SK-N-SH (cell line): ENCODE results near the gene ACSL1. TPM values are rescaled to one million over a fixed set of nuclear protein-coding genes. Genes with fewer than 3 reads are reported as not detected.

ENCODE experiments used
- CTCF ChIA-PET: fragments of 300-600, 350-600 bp; formaldehyde crosslinking; extraction: SDS; loops from one replicate; lab custom pipeline; 2021; lab: Yijun Ruan, JAX
- POLR2A ChIA-PET: fragments of 350-600 bp; sonication (Branson Sonifier 250); formaldehyde crosslinking; extraction: SDS; loops from one replicate; lab custom pipeline; 2020; ENCODE audit warnings: antibody characterized with exemption, inconsistent platforms; lab: Yijun Ruan, JAX
- DNase-seq: peaks from one replicate; pipeline ENCODE4 v3.0.0; 2012
- H2AFZ ChIP-seq: fragments of 200-600 bp; sonication (generic); 2 replicates; pipeline ENCODE4 v1.8.1; 2016; ENCODE audit warnings: antibody characterized with exemption, mild to moderate bottlenecking, low read depth
- H3F3A ChIP-seq: fragments of 200-600 bp; sonication (generic); replicated peaks from 2 replicates; pipeline ENCODE3; 2016; ENCODE audit warnings: antibody characterized with exemption, mild to moderate bottlenecking; ENCODE audit not compliant: insufficient read depth
- H3K27ac ChIP-seq, 2 experiments: fragments of 200-500 bp in 1 of 2; fragments of 200-600 bp in 1 of 2; sonication (Bioruptor generic) in 1 of 2; sonication (generic), shearing (Covaris generic) in 1 of 2; 2 replicates each; pipeline versions ENCODE4 v1.5.1 to v1.6.1; 2014 to 2016; ENCODE audit warnings: low read depth in 2 of 2, inconsistent platforms in 1 of 2, low read length in 1 of 2, mild to moderate bottlenecking in 1 of 2, mixed read lengths in 1 of 2
- H3K27me3 ChIP-seq: fragments of 200-600 bp; sonication (generic), shearing (Covaris generic); 2 replicates; pipeline ENCODE4 v1.6.1; 2016; ENCODE audit warnings: mixed run types; ENCODE audit not compliant: insufficient read depth
- H3K36me3 ChIP-seq, 2 experiments: fragments of 200-500 bp in 1 of 2; fragments of 200-600 bp in 1 of 2; sonication (Bioruptor generic) in 1 of 2; sonication (generic) in 1 of 2; replicated peaks in 1 of 2; 2 replicates each; pipeline versions ENCODE3 to v1.5.1; 2014 to 2016; ENCODE audit warnings: low read length in 1 of 2, mild to moderate bottlenecking in 1 of 2; ENCODE audit not compliant: insufficient read depth in 2 of 2, control insufficient read depth in 1 of 2
- H3K4me1 ChIP-seq, 2 experiments: fragments of 200-500 bp in 1 of 2; fragments of 200-600 bp in 1 of 2; sonication (Bioruptor generic) in 1 of 2; sonication (generic), shearing (Covaris generic) in 1 of 2; 2 replicates each; pipeline versions ENCODE4 v1.5.1 to v1.6.1; 2014 to 2016; ENCODE audit warnings: low read depth in 1 of 2, low read length in 1 of 2, mixed run types in 1 of 2; ENCODE audit not compliant: insufficient read depth in 2 of 2, control insufficient read depth in 1 of 2
- H3K4me2 ChIP-seq: fragments of 200-600 bp; sonication (generic), shearing (Covaris generic); 2 replicates; pipeline ENCODE4 v1.6.1; 2017; ENCODE audit warnings: mixed run types
- H3K4me3 ChIP-seq, 2 experiments: fragments of 200-500 bp in 1 of 2; fragments of 200-600 bp in 1 of 2; sonication (Bioruptor generic) in 1 of 2; sonication (generic), shearing (Covaris generic) in 1 of 2; 2 replicates each; pipeline versions ENCODE4 v1.5.1 to v1.8.1; 2014 to 2016; ENCODE audit warnings: low read depth in 2 of 2, inconsistent platforms in 1 of 2, low read length in 1 of 2, mild to moderate bottlenecking in 1 of 2, mixed read lengths in 1 of 2, moderate library complexity in 1 of 2
- H3K79me2 ChIP-seq: fragments of 200-600 bp; sonication (generic); 2 replicates; pipeline ENCODE4 v1.8.1; 2017; ENCODE audit warnings: mild to moderate bottlenecking; ENCODE audit not compliant: insufficient read depth
- H3K9ac ChIP-seq: fragments of 200-600 bp; sonication (generic); 2 replicates; pipeline ENCODE4 v1.6.1; 2017; ENCODE audit warnings: mixed run types
- H3K9me2 ChIP-seq: fragments of 200-600 bp; sonication (generic); 2 replicates; pipeline ENCODE4 v1.6.1; 2017; ENCODE audit warnings: mixed run types
- H3K9me3 ChIP-seq: fragments of 200-600 bp; sonication (generic); 2 replicates; pipeline ENCODE4 v1.6.1; 2017; ENCODE audit warnings: mixed run types, mild to moderate bottlenecking, moderate library complexity
- H4K20me1 ChIP-seq: fragments of 200-600 bp; sonication (generic); 2 replicates; pipeline ENCODE4 v1.6.1; 2017; ENCODE audit warnings: mild to moderate bottlenecking, mixed run types; ENCODE audit not compliant: insufficient read depth
- CHD2 ChIP-seq: fragments of 150-350 bp; IDR thresholded peaks from 2 replicates; pipeline ENCODE4 v1.6.1; 2018; ENCODE audit warnings: low read length; ENCODE audit not compliant: partially characterized antibody
- EP300 ChIP-seq, 2 experiments: IDR thresholded peaks; 2 replicates each; pipeline versions ENCODE4 v1.4.0 to v1.6.1; 2012; ENCODE audit warnings: borderline replicate concordance in 1 of 2, low read depth in 1 of 2, low read length in 1 of 2
- EZH2phosphoT487 ChIP-seq: fragments of 200-600 bp; sonication (generic); IDR thresholded peaks from 2 replicates; pipeline ENCODE4 v1.6.1; 2017; ENCODE audit warnings: low read depth, mixed run types, mild to moderate bottlenecking, antibody characterized with exemption, moderate library complexity, borderline replicate concordance
- FOSL2 ChIP-seq: IDR thresholded peaks from 2 replicates; pipeline ENCODE4 v1.4.0; 2012; ENCODE audit warnings: low read depth, mild to moderate bottlenecking, moderate library complexity, borderline replicate concordance
- FOXM1 ChIP-seq: IDR thresholded peaks from 2 replicates; pipeline ENCODE4 v1.4.0; 2012; ENCODE audit warnings: low read depth, mild to moderate bottlenecking
- JUND ChIP-seq: IDR thresholded peaks from 2 replicates; pipeline ENCODE4 v1.4.0; 2012
- MAX ChIP-seq: IDR thresholded peaks from 2 replicates; pipeline ENCODE4 v1.4.0; 2012; ENCODE audit warnings: low read depth
- MEF2A ChIP-seq: IDR thresholded peaks from 2 replicates; pipeline ENCODE4 v1.4.0; 2012; ENCODE audit warnings: low read depth, borderline replicate concordance
- MXI1 ChIP-seq: IDR thresholded peaks from 2 replicates; pipeline ENCODE4 v1.6.1; 2012; ENCODE audit warnings: mild to moderate bottlenecking, low read depth, low read length, improper control_type of control experiment
- NFIC ChIP-seq: IDR thresholded peaks from 2 replicates; pipeline ENCODE4 v1.4.0; 2012; ENCODE audit warnings: borderline replicate concordance
- NRF1 ChIP-seq: IDR thresholded peaks from 2 replicates; pipeline ENCODE4 v1.6.1; 2012; ENCODE audit warnings: low read depth, mild to moderate bottlenecking, low read length
- POLR2AphosphoS5 ChIP-seq: IDR thresholded peaks from 2 replicates; pipeline ENCODE4 v1.6.1; 2012; ENCODE audit warnings: low read depth, low read length
- REST ChIP-seq: IDR thresholded peaks from 2 replicates; pipeline ENCODE4 v1.6.1; 2012; ENCODE audit warnings: mild to moderate bottlenecking, low read depth, low read length, moderate library complexity
- RFX5 ChIP-seq: IDR thresholded peaks from 2 replicates; pipeline ENCODE4 v1.6.1; 2012; ENCODE audit warnings: mild to moderate bottlenecking, improper control_type of control experiment, low read length
- RXRA ChIP-seq: IDR thresholded peaks from 2 replicates; pipeline ENCODE4 v1.4.0; 2012; ENCODE audit warnings: low read depth, mild to moderate bottlenecking, borderline replicate concordance
- SMC3 ChIP-seq: IDR thresholded peaks from 2 replicates; pipeline ENCODE4 v1.6.1; 2012; ENCODE audit warnings: low read depth, low read length, improper control_type of control experiment
- TAF1 ChIP-seq: IDR thresholded peaks from 2 replicates; pipeline ENCODE4 v1.6.1; 2012; ENCODE audit warnings: low read depth, mild to moderate bottlenecking, low read length, moderate library complexity, borderline replicate concordance
- TCF12 ChIP-seq: IDR thresholded peaks from 2 replicates; pipeline ENCODE4 v1.4.0; 2012
- WGBS: methylation state at CpG from one replicate; pipeline ENCODE4 v1.1.6; 2017; ENCODE audit warnings: low lambda C conversion rate; 5-methylcytosine and 5-hydroxymethylcytosine counted together
- polyA plus RNA-seq, 3 experiments: library from polyadenylated mRNA; depleted of rRNA; stranded (reverse); fragments of >200 nt; gene quantifications; 2 replicates each; pipeline ENCODE4 v1.2.3, GENCODE V29; 2012
- TF ChIP-seq, protein P1 (sequence below): IDR thresholded peaks from 2 replicates; pipeline ENCODE4 v1.4.0; 2012; ENCODE audit warnings: low read depth, borderline replicate concordance

Gene ACSL1
- polyA plus RNA-seq, 1 of the 3 experiments (the other 2 are of a cell fraction) = 7.9 TPM

GRCh38 chr4:184760681-184761080, 65.1 kb downstream of the ACSL1 start:
- ChIA-PET POLR2A (no interaction called here), CTCF (no interaction called here)
- Histone ChIP-seq H3K9me3 (no peaks in the 10 kb centered on the region), H3F3A (no peaks in the 10 kb centered on the region), H3K79me2 (no peaks in the 10 kb centered on the region), H3K27me3 (no peaks in the 10 kb centered on the region), H4K20me1 (no peaks in the 10 kb centered on the region), H3K27ac (no peak overlapping the region), H3K9ac (no peak overlapping the region), H3K4me2 (no peak overlapping the region), H3K9me2 (no peaks in the 10 kb centered on the region), H3K4me1 (peaks cover 0 to 4% of the 10 kb centered on the region in 2 experiments; a peak in 1 of 4 replicates), H3K36me3 (peaks cover 16 to 28% of the 10 kb centered on the region in 2 experiments), H3K4me3 (no peak overlapping the region), H2AFZ (no peak overlapping the region)
- WGBS = 100% methylated on average over 5 of the region's 5 CpGs
- TF ChIP-seq POLR2AphosphoS5 (no peak), FOSL2 (no peak), FOXM1 (no peak), TCF12 (no peak), NFIC (no peak), RFX5 (no peak), CHD2 (no peak), SMC3 (no peak), MAX (no peak), EP300 (IDR thresholded peaks at IDR 0.05; ENCODE audit: borderline replicate concordance in 1 of 2, low read depth in 1 of 2, low read length in 1 of 2) (no peak), TAF1 (no peak), NRF1 (no peak)
- TF ChIP-seq, protein P1, sequence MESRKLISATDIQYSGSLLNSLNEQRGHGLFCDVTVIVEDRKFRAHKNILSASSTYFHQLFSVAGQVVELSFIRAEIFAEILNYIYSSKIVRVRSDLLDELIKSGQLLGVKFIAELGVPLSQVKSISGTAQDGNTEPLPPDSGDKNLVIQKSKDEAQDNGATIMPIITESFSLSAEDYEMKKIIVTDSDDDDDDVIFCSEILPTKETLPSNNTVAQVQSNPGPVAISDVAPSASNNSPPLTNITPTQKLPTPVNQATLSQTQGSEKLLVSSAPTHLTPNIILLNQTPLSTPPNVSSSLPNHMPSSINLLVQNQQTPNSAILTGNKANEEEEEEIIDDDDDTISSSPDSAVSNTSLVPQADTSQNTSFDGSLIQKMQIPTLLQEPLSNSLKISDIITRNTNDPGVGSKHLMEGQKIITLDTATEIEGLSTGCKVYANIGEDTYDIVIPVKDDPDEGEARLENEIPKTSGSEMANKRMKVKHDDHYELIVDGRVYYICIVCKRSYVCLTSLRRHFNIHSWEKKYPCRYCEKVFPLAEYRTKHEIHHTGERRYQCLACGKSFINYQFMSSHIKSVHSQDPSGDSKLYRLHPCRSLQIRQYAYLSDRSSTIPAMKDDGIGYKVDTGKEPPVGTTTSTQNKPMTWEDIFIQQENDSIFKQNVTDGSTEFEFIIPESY = no peak
- no peak for DNase-seq

DNA sequence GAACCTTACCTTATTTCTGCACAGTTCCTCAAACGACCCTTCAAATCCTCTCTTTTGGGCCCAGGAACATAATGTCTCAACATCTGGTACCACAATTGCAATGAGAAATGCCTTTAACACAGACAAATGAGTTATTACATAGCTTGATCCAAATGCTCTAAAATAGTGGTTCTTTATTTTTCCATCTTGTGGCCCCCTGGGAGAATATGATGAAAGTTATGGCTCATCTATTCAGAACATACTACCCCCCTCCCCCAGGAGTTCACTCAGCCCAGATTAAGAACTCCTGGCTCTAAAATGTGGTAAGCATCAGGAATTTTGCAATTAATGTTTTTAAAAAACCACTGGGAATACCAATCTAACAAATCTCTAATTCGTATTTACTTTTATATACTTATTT, 68.0 kb downstream of the ACSL1 start:
- no peaks in the 10 kb centered on the region for H3K27me3 ChIP-seq
- peaks cover 9% of the 10 kb centered on the region for H3F3A ChIP-seq
- CTCF ChIA-PET = interaction anchor here (0.8 to 2.6 kb wide), 4 partner anchors 12 to 385 kb away, joined by 3 to 9 read pairs (median 3); no protein-coding TSS in a partner anchor
- no peaks in the 10 kb centered on the region for H4K20me1 ChIP-seq
- POLR2A ChIA-PET = no interaction called here
- H3K4me3 ChIP-seq = no peak overlapping the region
- H3K79me2 ChIP-seq = no peaks in the 10 kb centered on the region
- WGBS = 44% methylated on average over 2 of the region's 2 CpGs
- no peak overlapping the region for H3K27ac ChIP-seq
- no peaks in the 10 kb centered on the region for H3K9me2 ChIP-seq
- DNase-seq = no peak
- H3K36me3 ChIP-seq = peaks cover 16 to 28% of the 10 kb centered on the region in 2 experiments
- H3K9ac ChIP-seq = no peak overlapping the region
- no peaks in the 10 kb centered on the region for H3K9me3 ChIP-seq
- H3K4me1 ChIP-seq = peaks cover 0 to 1% of the 10 kb centered on the region in 2 experiments; a peak in 1 of 4 replicates
- no peak overlapping the region for H3K4me2 ChIP-seq
- no peak overlapping the region for H2AFZ ChIP-seq
- TF ChIP-seq MEF2A (no peak), RXRA (no peak), EP300 (IDR thresholded peaks at IDR 0.05; ENCODE audit: borderline replicate concordance in 1 of 2, low read depth in 1 of 2, low read length in 1 of 2) (no peak), JUND (no peak), MXI1 (no peak), SMC3 (no peak), REST (no peak), NRF1 (no peak), EZH2phosphoT487 (no peak)
- TF ChIP-seq, protein P1 = no peak
